Liver (tissue), 9 donors: ENCODE results near the gene LINC01488. TPM values are rescaled to one million over a fixed set of nuclear protein-coding genes. Genes with fewer than 3 reads are reported as not detected.

Experiments used
- DNase-seq: peaks from one replicate; pipeline ENCODE4 v3.0.0-alpha.2; 2017; ENCODE audit warnings: low spot score
- H3K27ac ChIP-seq, 2 donors: one replicate each; pipeline ENCODE4 v1.7.0; 2013; ENCODE audit warnings: inconsistent platforms in 2 of 2, low read length in 2 of 2, control low read depth in 1 of 2, low read depth in 1 of 2, mild to moderate bottlenecking in 1 of 2
- H3K27me3 ChIP-seq, 4 donors: one replicate each; pipeline versions ENCODE4 v1.6.1 to v1.7.0; 2013; ENCODE audit warnings: low read length in 3 of 4, inconsistent platforms in 1 of 4, mild to moderate bottlenecking in 1 of 4, moderate library complexity in 1 of 4; ENCODE audit not compliant: control insufficient read depth in 4 of 4, insufficient read depth in 4 of 4
- H3K36me3 ChIP-seq, 4 donors: one replicate each; pipeline versions ENCODE4 v1.6.1 to v1.7.0; 2013; ENCODE audit warnings: low read length in 3 of 4, mild to moderate bottlenecking in 3 of 4, low read depth in 1 of 4, moderate library complexity in 1 of 4; ENCODE audit not compliant: control insufficient read depth in 4 of 4, insufficient read depth in 3 of 4
- H3K4me1 ChIP-seq, 4 donors: one replicate each; pipeline versions ENCODE4 v1.6.1 to v1.7.0; 2013; ENCODE audit warnings: low read length in 3 of 4, mild to moderate bottlenecking in 3 of 4, moderate library complexity in 1 of 4; ENCODE audit not compliant: control insufficient read depth in 4 of 4, insufficient read depth in 4 of 4
- H3K4me3 ChIP-seq, 3 donors: one replicate each; pipeline versions ENCODE4 v1.6.1 to v1.7.0; 2013; ENCODE audit warnings: low read length in 3 of 3, control low read depth in 1 of 3, low read depth in 1 of 3, mild to moderate bottlenecking in 1 of 3
- H3K9ac ChIP-seq, 2 donors: one replicate each; pipeline ENCODE4 v1.7.0; 2013; ENCODE audit warnings: low read length in 2 of 2, mild to moderate bottlenecking in 2 of 2, moderate library complexity in 2 of 2, control low read depth in 1 of 2, low read depth in 1 of 2
- H3K9me3 ChIP-seq, 4 donors: one replicate each; pipeline versions ENCODE4 v1.6.1 to v1.7.0; 2013; ENCODE audit warnings: low read length in 3 of 4; ENCODE audit not compliant: control insufficient read depth in 4 of 4
- ATF3 ChIP-seq: IDR thresholded peaks from 2 replicates; pipeline ENCODE4 v1.6.1; 2016; ENCODE audit warnings: antibody characterized with exemption
- FOXA1 ChIP-seq: IDR thresholded peaks from 2 replicates; pipeline ENCODE4 v1.6.1; 2016; ENCODE audit warnings: antibody characterized with exemption
- FOXA2 ChIP-seq: IDR thresholded peaks from 2 replicates; pipeline ENCODE4 v1.6.1; 2016; ENCODE audit warnings: antibody characterized with exemption
- GABPA ChIP-seq, 2 donors: IDR thresholded peaks in 1 of 2; conservative IDR thresholded peaks in 1 of 2; 2 replicates each; pipeline ENCODE4 v1.6.1; 2016; ENCODE audit warnings: antibody characterized with exemption in 2 of 2, mild to moderate bottlenecking in 1 of 2, moderate library complexity in 1 of 2
- HNF4A ChIP-seq, 2 donors: conservative IDR thresholded peaks; 2 replicates each; pipeline ENCODE4 v1.6.1; 2016; ENCODE audit warnings: antibody characterized with exemption in 2 of 2, mild to moderate bottlenecking in 2 of 2
- JUND ChIP-seq, 2 donors: IDR thresholded peaks; 2 replicates each; pipeline ENCODE4 v1.6.1; 2016; ENCODE audit warnings: antibody characterized with exemption in 2 of 2
- NR2F2 ChIP-seq: IDR thresholded peaks from 2 replicates; pipeline ENCODE4 v1.6.1; 2016; ENCODE audit warnings: antibody characterized with exemption
- REST ChIP-seq: IDR thresholded peaks from 2 replicates; pipeline ENCODE4 v1.6.1; 2016; ENCODE audit warnings: antibody characterized with exemption, mild to moderate bottlenecking
- SP1 ChIP-seq: IDR thresholded peaks from 2 replicates; pipeline ENCODE4 v1.6.1; 2018; ENCODE audit warnings: antibody characterized with exemption, mild to moderate bottlenecking
- TAF1 ChIP-seq: conservative IDR thresholded peaks from 2 replicates; pipeline ENCODE4 v1.6.1; 2016; ENCODE audit warnings: antibody characterized with exemption, mild to moderate bottlenecking
- YY1 ChIP-seq: IDR thresholded peaks from 2 replicates; pipeline ENCODE4 v1.6.1; 2016; ENCODE audit warnings: antibody characterized with exemption, mild to moderate bottlenecking
- ZBTB33 ChIP-seq: IDR thresholded peaks from 2 replicates; pipeline ENCODE4 v1.6.1; 2016; ENCODE audit warnings: antibody characterized with exemption
- WGBS: extraction: QIAGEN DNeasy Blood & Tissue Kit; methylation state at CpG from one replicate; pipeline ENCODE4 v1.1.7; 2013; 5-methylcytosine and 5-hydroxymethylcytosine counted together
- polyA plus RNA-seq, 2 donors: library from polyadenylated mRNA; stranded (reverse) in 1 of 2; unstranded in 1 of 2; fragments of 200-250 nt in 1 of 2; fragments of >200 nt in 1 of 2; fragmentation: Nextera tagmentation in 1 of 2; extraction: Ambion mirVana in 1 of 2; gene quantifications; one replicate each; pipeline versions ENCODE4 v1.2.1 to v1.2.3, GENCODE V29; 2013 to 2015
- total RNA-seq, 2 donors: library from RNA; depleted of rRNA; stranded (reverse); fragments of >200 nt; gene quantifications; one replicate each; pipeline ENCODE4 v1.2.3, GENCODE V29; 2014
- donor health status: healthy.
- donor health status: healthy.
- donor health status: healthy.
- donor health status: healthy.
- donor health status: healthy.

Gene LINC01488
- total RNA-seq = under 1 TPM; 0.05 to 0.59 TPM
- 1 to 10 TPM in 1 of 2 donors, under 1 TPM in 1; 0.61 to 2.3 TPM for polyA plus RNA-seq

GRCh38 chr11:69481393-69481844, at the start of gene LINC01488:
Gene LINC01488, plus strand, starts transcription at chr11:69481663.
- no peak within 1 kb of the TSS for H3K27ac ChIP-seq
- H3K4me1 ChIP-seq = peaks cover 10 to 35% (median 23%) of the 10 kb centered on the region in 4 donors
- no peak within 1 kb of the TSS for H3K9ac ChIP-seq
- TF ChIP-seq TAF1 (no peak), NR2F2 (no peak), FOXA1 (no peak), YY1 (no peak), JUND (IDR thresholded peaks at IDR 0.05) (no peak), ZBTB33 (no peak), ATF3 (no peak), GABPA (IDR thresholded peaks at IDR 0.05 in 1 of 2, conservative IDR thresholded peaks at IDR 0.05 in 1 of 2) (no peak), SP1 (no peak), REST (no peak), HNF4A (conservative IDR thresholded peaks at IDR 0.05) (no peak), FOXA2 (no peak)
- H3K9me3 ChIP-seq = no peaks in the 10 kb centered on the region
- no peak for DNase-seq
- no peaks in the 10 kb centered on the region for H3K27me3 ChIP-seq
- no peak within 1 kb of the TSS for H3K4me3 ChIP-seq
- no peaks in the 10 kb centered on the region for H3K36me3 ChIP-seq
- WGBS = 88% methylated on average over 4 of the region's 4 CpGs

- H3K4me1 ChIP-seq = peaks cover 16 to 32% (median 24%) of the 10 kb centered on the region in 4 donors
- WGBS = 92% methylated on average over 14 of the region's 14 CpGs
- H3K36me3 ChIP-seq = no peaks in the 10 kb centered on the region
- no peak for TF ChIP-seq HNF4A (conservative IDR thresholded peaks at IDR 0.05)
- H3K9ac ChIP-seq = no peak overlapping the region
- no peaks in the 10 kb centered on the region for H3K27me3 ChIP-seq
- no peak overlapping the region for H3K27ac ChIP-seq
- no peaks in the 10 kb centered on the region for H3K9me3 ChIP-seq
- DNase-seq = no peak
- H3K4me3 ChIP-seq = no peak overlapping the region
Measured at GRCh38 chr11:69431893-69432738, 49.3 kb upstream of the LINC01488 start.
